RWPE2 (cell line): ENCODE data around the gene UNCX.
"Not testable (repeated sequence)": the region's sequence is repeated elsewhere in the genome, so short reads cannot be mapped to it uniquely, and the experiment has no call there.

Experiments
- ATAC-seq: fragments of 200-7000 bp; cut with Tn5 transposase; 3 replicates; pipeline ENCODE4 v1.9.1; 2021; ENCODE audit warnings: low read depth
- DNase-seq: peaks from one replicate; pipeline ENCODE4 v3.0.0-alpha.2; 2020; ENCODE audit warnings: low spot score
- H3K27ac ChIP-seq: fragments of 450-650 bp; 2 replicates; pipeline ENCODE4 v1.5.1; 2017; ENCODE audit warnings: mild to moderate bottlenecking; ENCODE audit not compliant: poor library complexity, severe bottlenecking
- H3K27me3 ChIP-seq: fragments of 250-450 bp; sonication (Bioruptor Pico); 2 replicates; pipeline ENCODE4 v1.5.1; 2021; ENCODE audit warnings: mild to moderate bottlenecking, moderate library complexity; ENCODE audit not compliant: insufficient read depth, poor library complexity, severe bottlenecking
- H3K36me3 ChIP-seq: fragments of 250-450 bp; sonication (Bioruptor Pico); 2 replicates; pipeline ENCODE4 v1.5.1; 2020; ENCODE audit warnings: low read depth, mild to moderate bottlenecking, moderate library complexity
- H3K4me1 ChIP-seq: fragments of 250-450 bp; sonication (Bioruptor Pico); 2 replicates; pipeline ENCODE4 v1.5.1; 2021; ENCODE audit warnings: mild to moderate bottlenecking, moderate library complexity; ENCODE audit not compliant: insufficient read depth, poor library complexity, severe bottlenecking
- H3K4me3 ChIP-seq: fragments of 250-450 bp; sonication (Bioruptor Pico); 2 replicates; pipeline ENCODE4 v1.5.1; 2021; ENCODE audit warnings: mild to moderate bottlenecking, moderate library complexity; ENCODE audit not compliant: severe bottlenecking
- H3K9me3 ChIP-seq: fragments of 250-450 bp; sonication (Bioruptor Pico); 2 replicates; pipeline ENCODE4 v1.5.1; 2021; ENCODE audit warnings: mild to moderate bottlenecking, moderate library complexity; ENCODE audit not compliant: severe bottlenecking
- CTCF ChIP-seq: fragments of 450-650 bp; IDR thresholded peaks from one replicate; pipeline ENCODE4 v1.5.1; 2017; ENCODE audit warnings: mild to moderate bottlenecking, moderate library complexity; ENCODE audit not compliant: poor library complexity, severe bottlenecking

Gene UNCX

GRCh38 chr7:1270181-1270580 is 37.5 kb downstream of the UNCX start:
- H3K9me3 ChIP-seq: no peaks in the 10 kb centered on the region
- H3K4me1 ChIP-seq: no peaks in the 10 kb centered on the region
- DNase-seq (no peak), ATAC-seq (no peak)
- peaks cover 51% of the 10 kb centered on the region for H3K27me3 ChIP-seq
- no peaks in the 10 kb centered on the region for H3K36me3 ChIP-seq
- no peak overlapping the region for H3K4me3 ChIP-seq
- TF ChIP-seq CTCF: no peak
- H3K27ac ChIP-seq: no peak overlapping the region

GRCh38 chr7:1271046-1271445 is 38.4 kb downstream of the UNCX start:
- no peak overlapping the region for H3K4me3 ChIP-seq
- ATAC-seq (no peak), DNase-seq (no peak)
- H3K36me3 ChIP-seq: no peaks in the 10 kb centered on the region
- no peaks in the 10 kb centered on the region for H3K9me3 ChIP-seq
- H3K27me3 ChIP-seq: peaks cover 54% of the 10 kb centered on the region
- H3K4me1 ChIP-seq: no peaks in the 10 kb centered on the region
- no peak for TF ChIP-seq CTCF
- no peak overlapping the region for H3K27ac ChIP-seq

DNA sequence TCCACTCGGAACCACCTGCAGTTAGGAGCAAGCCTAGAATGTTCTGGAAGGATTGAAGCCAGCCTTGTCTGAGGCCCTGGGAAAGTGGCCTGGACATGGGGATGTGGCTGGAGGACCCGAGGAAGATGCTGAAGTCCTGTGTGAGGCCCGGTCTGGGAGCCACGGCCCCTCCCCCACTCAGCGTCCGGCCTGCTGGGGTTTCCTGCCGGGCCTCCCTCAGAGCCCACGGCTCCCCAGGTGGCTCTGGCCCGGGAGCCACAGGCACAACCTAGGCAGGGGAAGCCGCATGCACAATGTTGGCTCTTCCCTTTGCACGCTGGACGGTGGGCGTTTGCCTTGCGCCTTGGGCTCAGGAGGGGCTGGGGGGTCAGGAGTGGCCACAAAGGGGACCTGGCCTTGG is 39.0 kb downstream of the UNCX start:
- H3K4me1 ChIP-seq: no peaks in the 10 kb centered on the region
- ATAC-seq (no peak), DNase-seq (no peak)
- H3K27ac ChIP-seq: no peak overlapping the region
- no peak overlapping the region for H3K4me3 ChIP-seq
- no peaks in the 10 kb centered on the region for H3K36me3 ChIP-seq
- H3K27me3 ChIP-seq: peaks cover 60% of the 10 kb centered on the region
- no peak for TF ChIP-seq CTCF
- no peaks in the 10 kb centered on the region for H3K9me3 ChIP-seq

GRCh38 chr7:1272136-1272535 is 39.5 kb downstream of the UNCX start:
- not testable (repeated sequence) for DNase-seq, H3K36me3 ChIP-seq, H3K4me1 ChIP-seq, H3K4me3 ChIP-seq, H3K9me3 ChIP-seq, ATAC-seq, H3K27ac ChIP-seq
- H3K27me3 ChIP-seq: peaks cover 57% of the 10 kb centered on the region

DNA sequence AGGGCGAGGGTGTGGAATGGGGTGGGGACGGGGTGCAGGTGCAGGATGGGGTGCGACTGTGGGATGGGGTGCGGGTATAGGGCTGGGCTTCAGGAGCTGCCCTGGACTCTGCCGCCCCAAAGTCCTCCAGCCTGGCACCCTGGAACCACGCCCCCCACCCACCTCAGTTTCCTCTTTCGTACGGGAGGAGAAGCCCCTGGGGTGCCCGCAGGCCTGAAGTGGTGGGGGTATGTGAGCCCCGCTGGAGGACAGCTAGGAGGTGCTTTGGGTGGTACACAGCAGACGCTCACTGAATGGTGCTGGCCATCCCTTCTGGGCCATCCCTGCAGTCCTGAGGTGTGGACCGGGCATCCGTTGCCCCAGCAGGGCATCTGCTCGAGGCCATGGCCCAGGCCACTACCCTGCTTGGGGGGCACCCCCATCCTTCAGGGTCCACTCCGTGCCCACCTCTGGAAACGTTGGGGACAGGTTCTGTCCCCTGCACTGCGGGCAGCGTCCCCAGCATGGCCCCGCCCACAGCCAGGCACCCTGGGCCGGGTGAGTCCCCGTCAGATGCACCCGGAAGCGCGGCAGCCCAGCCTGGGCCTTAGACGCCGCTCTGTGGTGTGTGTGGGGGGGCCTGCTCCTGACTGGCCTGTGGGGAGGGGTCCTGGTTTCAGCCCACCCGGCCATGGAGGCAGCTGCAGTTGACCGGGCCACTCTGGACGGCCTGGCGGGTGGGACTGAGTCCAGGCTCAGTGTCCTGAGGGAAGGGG is 41.6 kb downstream of the UNCX start:
- TF ChIP-seq CTCF: no peak
- no peak for DNase-seq
- no peaks in the 10 kb centered on the region for H3K9me3 ChIP-seq

More for the DNA sequence above, 41.6 kb downstream of the UNCX start:
- Histone ChIP-seq H3K4me3 (no peak overlapping the region), H3K36me3 (no peaks in the 10 kb centered on the region), H3K27me3 (peaks cover 37% of the 10 kb centered on the region), H3K27ac (no peak overlapping the region), H3K4me1 (no peaks in the 10 kb centered on the region)
- no peak for ATAC-seq
